MM.1S (cell line): ENCODE data around the gene RNF123.

Experiments
- EZH2 ChIP-seq: fragments of 300-600 bp; sonication (generic); optimal IDR thresholded peaks from 2 replicates; pipeline ENCODE3; 2017; ENCODE audit warnings: low read depth, mild to moderate bottlenecking, antibody characterized with exemption, low read length, mixed read lengths
- EZH2phosphoT487 ChIP-seq: fragments of 300-600 bp; sonication (generic); IDR thresholded peaks from 2 replicates; pipeline ENCODE4 v1.6.1; 2018; ENCODE audit warnings: antibody characterized with exemption, low read length
- TF ChIP-seq, protein P1 (sequence below): fragments of 300-600 bp; sonication (generic); IDR thresholded peaks from 2 replicates; pipeline ENCODE4 v1.5.1; 2016; ENCODE audit warnings: antibody characterized with exemption, low read length, mixed read lengths

DNA sequence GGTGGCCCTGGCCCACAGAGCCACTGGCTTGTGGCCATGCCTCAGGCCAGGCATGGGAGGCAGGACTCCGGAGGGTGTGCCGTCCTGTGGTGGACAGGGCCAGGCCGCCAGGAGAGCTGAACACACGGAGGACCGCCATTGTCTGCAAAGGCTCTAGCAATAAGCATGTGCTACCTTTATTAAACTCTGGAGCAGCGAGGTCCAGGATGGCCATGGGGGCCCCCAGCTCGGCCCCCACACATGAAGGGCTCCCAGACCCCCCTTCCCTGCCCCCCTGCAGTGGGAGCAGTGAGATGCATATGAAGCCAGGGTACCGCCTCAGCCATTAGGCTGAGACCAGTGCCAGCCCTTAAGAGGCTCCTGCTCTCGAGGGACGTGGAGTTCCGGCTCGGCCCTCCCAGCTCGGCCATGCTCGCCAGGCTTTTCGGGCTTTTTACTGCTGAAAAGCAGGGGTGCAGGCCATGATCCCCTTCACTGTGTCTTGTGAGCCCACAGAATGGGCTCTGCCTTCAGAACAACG lies 27.4 kb downstream of the RNF123 start:
- no peak for TF ChIP-seq EZH2
- TF ChIP-seq EZH2phosphoT487: no peak
- TF ChIP-seq, protein P1, sequence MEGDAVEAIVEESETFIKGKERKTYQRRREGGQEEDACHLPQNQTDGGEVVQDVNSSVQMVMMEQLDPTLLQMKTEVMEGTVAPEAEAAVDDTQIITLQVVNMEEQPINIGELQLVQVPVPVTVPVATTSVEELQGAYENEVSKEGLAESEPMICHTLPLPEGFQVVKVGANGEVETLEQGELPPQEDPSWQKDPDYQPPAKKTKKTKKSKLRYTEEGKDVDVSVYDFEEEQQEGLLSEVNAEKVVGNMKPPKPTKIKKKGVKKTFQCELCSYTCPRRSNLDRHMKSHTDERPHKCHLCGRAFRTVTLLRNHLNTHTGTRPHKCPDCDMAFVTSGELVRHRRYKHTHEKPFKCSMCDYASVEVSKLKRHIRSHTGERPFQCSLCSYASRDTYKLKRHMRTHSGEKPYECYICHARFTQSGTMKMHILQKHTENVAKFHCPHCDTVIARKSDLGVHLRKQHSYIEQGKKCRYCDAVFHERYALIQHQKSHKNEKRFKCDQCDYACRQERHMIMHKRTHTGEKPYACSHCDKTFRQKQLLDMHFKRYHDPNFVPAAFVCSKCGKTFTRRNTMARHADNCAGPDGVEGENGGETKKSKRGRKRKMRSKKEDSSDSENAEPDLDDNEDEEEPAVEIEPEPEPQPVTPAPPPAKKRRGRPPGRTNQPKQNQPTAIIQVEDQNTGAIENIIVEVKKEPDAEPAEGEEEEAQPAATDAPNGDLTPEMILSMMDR: no peak
